Measurements from ENCODE around the gene SLC30A1.

Gene SLC30A1

DNA sequence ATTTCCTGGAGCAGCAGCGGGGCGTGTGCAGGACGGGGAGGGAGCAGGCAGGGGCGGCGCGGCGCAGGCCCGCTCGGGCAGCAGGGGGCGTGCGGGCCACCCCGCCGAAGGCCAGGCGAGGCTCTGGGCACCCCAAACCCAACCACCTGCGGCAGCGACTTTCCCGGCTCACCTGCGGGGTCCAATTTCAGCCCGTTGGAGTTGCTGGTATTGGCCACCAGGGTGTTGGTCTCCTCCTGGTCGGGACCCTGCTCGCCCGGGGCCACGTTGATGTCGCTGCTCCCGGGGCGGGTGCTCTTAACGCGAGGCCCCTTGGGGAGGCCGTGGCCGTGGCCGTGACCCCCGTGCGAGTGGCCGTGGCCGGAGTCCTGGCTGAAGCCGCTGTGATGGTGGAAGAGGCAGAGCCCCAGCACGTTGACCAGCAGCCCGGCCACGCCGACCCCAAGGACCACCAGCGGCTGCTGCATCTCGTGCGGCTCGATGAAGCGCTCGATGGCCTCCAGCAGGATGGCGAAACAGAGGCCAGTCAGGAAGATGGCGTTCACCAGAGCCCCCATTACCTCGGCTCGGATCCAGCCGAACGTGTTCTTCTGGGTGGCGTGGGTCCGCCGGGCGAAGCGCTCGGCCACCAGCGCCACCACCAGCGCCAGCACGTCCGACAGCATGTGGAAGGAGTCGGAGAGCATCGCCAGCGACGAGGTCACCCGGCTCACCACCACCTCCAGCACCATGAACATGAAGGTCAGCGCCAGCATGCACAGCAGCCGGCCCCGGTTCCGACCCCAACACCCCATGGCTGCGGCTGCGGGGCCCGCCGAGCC is 932 bp downstream of the SLC30A1 start:
- H3K79me2 ChIP-seq (ENCODE audit: insufficient read depth, low read length) = no peaks in the 10 kb centered on the region
- H4K20me1 ChIP-seq (ENCODE audit: low read depth, low read length) = peaks cover 5% of the 10 kb centered on the region; the same call in 1 of the 2 replicates
- TF ChIP-seq, protein P1, sequence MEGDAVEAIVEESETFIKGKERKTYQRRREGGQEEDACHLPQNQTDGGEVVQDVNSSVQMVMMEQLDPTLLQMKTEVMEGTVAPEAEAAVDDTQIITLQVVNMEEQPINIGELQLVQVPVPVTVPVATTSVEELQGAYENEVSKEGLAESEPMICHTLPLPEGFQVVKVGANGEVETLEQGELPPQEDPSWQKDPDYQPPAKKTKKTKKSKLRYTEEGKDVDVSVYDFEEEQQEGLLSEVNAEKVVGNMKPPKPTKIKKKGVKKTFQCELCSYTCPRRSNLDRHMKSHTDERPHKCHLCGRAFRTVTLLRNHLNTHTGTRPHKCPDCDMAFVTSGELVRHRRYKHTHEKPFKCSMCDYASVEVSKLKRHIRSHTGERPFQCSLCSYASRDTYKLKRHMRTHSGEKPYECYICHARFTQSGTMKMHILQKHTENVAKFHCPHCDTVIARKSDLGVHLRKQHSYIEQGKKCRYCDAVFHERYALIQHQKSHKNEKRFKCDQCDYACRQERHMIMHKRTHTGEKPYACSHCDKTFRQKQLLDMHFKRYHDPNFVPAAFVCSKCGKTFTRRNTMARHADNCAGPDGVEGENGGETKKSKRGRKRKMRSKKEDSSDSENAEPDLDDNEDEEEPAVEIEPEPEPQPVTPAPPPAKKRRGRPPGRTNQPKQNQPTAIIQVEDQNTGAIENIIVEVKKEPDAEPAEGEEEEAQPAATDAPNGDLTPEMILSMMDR (IDR thresholded peaks at IDR 0.05; ENCODE audit: insufficient read depth, low read length, poor library complexity, severe bottlenecking) = peak; percentile 77
- TF ChIP-seq EZH2phosphoT487 (conservative IDR thresholded peaks at IDR 0.05; ENCODE audit: low read length) = no peak
- peak overlapping the region; percentile 85 for H3K4me2 ChIP-seq (ENCODE audit: low read depth, low read length, poor library complexity, severe bottlenecking)
- H2AFZ ChIP-seq (ENCODE audit: low read depth, low read length, severe bottlenecking) = peak overlapping the region; percentile 87
- peaks cover 4% of the 10 kb centered on the region; the same call in 1 of the 2 replicates for H3K36me3 ChIP-seq (ENCODE audit: low read length)
- no peaks in the 10 kb centered on the region for H3K9me3 ChIP-seq (ENCODE audit: insufficient read depth, low read length)
- no peaks in the 10 kb centered on the region for H3K27me3 ChIP-seq (ENCODE audit: low read length)
- H3K27ac ChIP-seq (ENCODE audit: low read depth, low read length) = peak overlapping the region; percentile 85
- peak overlapping the region; percentile 57 for H3K4me3 ChIP-seq (ENCODE audit: insufficient read depth, low read length, poor library complexity, severe bottlenecking)
- no peaks in the 10 kb centered on the region; the same call in 1 of the 2 replicates for H3F3A ChIP-seq (ENCODE audit: insufficient read depth)
- H3K9me2 ChIP-seq (replicated peaks; ENCODE audit: insufficient read depth, low read length) = no peaks in the 10 kb centered on the region
- H3K9ac ChIP-seq (ENCODE audit: low read length) = peak overlapping the region; percentile 60

DNA sequence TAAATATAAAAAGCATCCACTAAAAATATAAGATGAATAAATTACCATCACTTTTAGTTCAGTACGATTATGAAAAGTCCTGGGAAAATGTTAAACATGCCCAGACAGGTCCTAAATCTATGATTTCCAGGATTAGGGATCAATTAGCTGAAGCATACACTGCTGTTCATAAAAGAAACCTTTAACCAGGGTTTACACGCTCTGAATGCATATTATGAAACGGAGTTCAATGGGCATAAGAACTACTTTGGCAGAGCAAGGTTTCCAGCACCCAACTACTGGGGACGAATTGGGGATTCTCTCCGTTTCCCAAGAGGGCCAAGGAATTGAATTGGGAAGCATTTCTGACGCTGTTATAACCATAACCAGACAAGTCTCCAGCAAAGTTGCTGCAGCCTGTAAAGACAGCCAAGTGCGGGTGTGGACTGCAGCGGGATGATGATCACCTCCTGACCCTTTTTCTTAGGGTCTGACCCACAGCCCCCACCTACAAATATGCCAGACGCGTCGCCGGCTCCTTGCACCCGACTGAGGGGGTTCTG is 1.6 kb downstream of the SLC30A1 start:
- H3K79me2 ChIP-seq (ENCODE audit: insufficient read depth, low read length) = no peaks in the 10 kb centered on the region
- no peaks in the 10 kb centered on the region for H3K9me2 ChIP-seq (replicated peaks; ENCODE audit: insufficient read depth, low read length)
- H2AFZ ChIP-seq (ENCODE audit: low read depth, low read length, severe bottlenecking) = peak overlapping the region; percentile 87
- H4K20me1 ChIP-seq (ENCODE audit: low read depth, low read length) = peaks cover 5% of the 10 kb centered on the region; the same call in 1 of the 2 replicates
- H3K27ac ChIP-seq (ENCODE audit: low read depth, low read length) = no peak overlapping the region
- no peaks in the 10 kb centered on the region for H3K9me3 ChIP-seq (ENCODE audit: insufficient read depth, low read length)
- H3K9ac ChIP-seq (ENCODE audit: low read length) = peak overlapping the region; percentile 60
- peaks cover 4% of the 10 kb centered on the region; the same call in 1 of the 2 replicates for H3K36me3 ChIP-seq (ENCODE audit: low read length)
- H3K27me3 ChIP-seq (ENCODE audit: low read length) = no peaks in the 10 kb centered on the region
- no peaks in the 10 kb centered on the region; the same call in 1 of the 2 replicates for H3F3A ChIP-seq (ENCODE audit: insufficient read depth)
- TF ChIP-seq, protein P1 (IDR thresholded peaks at IDR 0.05; ENCODE audit: insufficient read depth, low read length, poor library complexity, severe bottlenecking) = no peak
- no peak for TF ChIP-seq EZH2phosphoT487 (conservative IDR thresholded peaks at IDR 0.05; ENCODE audit: low read length)
- peak overlapping the region; percentile 57 for H3K4me3 ChIP-seq (ENCODE audit: insufficient read depth, low read length, poor library complexity, severe bottlenecking)
- H3K4me2 ChIP-seq (ENCODE audit: low read depth, low read length, poor library complexity, severe bottlenecking) = peak overlapping the region; percentile 85

- Histone ChIP-seq H3K9ac (ENCODE audit: low read length) (peak overlapping the region; percentile 60), H3K27me3 (ENCODE audit: low read length) (no peaks in the 10 kb centered on the region), H3K4me3 (ENCODE audit: insufficient read depth, low read length, poor library complexity, severe bottlenecking) (peak overlapping the region; percentile 57), H2AFZ (ENCODE audit: low read depth, low read length, severe bottlenecking) (no peak overlapping the region), H3K79me2 (ENCODE audit: insufficient read depth, low read length) (no peaks in the 10 kb centered on the region), H3K9me3 (ENCODE audit: insufficient read depth, low read length) (no peaks in the 10 kb centered on the region), H3K36me3 (ENCODE audit: low read length) (peaks cover 4% of the 10 kb centered on the region; the same call in 1 of the 2 replicates), H4K20me1 (ENCODE audit: low read depth, low read length) (peaks cover 5% of the 10 kb centered on the region; the same call in 1 of the 2 replicates), H3K27ac (ENCODE audit: low read depth, low read length) (no peak overlapping the region), H3K4me2 (ENCODE audit: low read depth, low read length, poor library complexity, severe bottlenecking) (peak overlapping the region; percentile 85), H3F3A (ENCODE audit: insufficient read depth) (no peaks in the 10 kb centered on the region; the same call in 1 of the 2 replicates), H3K9me2 (replicated peaks; ENCODE audit: insufficient read depth, low read length) (no peaks in the 10 kb centered on the region)
- no peak for TF ChIP-seq EZH2phosphoT487 (conservative IDR thresholded peaks at IDR 0.05; ENCODE audit: low read length)
- TF ChIP-seq, protein P1 (IDR thresholded peaks at IDR 0.05; ENCODE audit: insufficient read depth, low read length, poor library complexity, severe bottlenecking) = no peak
These were observed 2.2 kb downstream of the SLC30A1 start for GRCh38 chr1:211576717-211577116.

Data from SU-DHL-6 (cell line).